ENCODE results near the gene SHISA9.
"Not testable (repeated sequence)": the region's sequence is repeated elsewhere in the genome, so short reads cannot be mapped to it uniquely, and the experiment has no call there.

The SHISA9 gene

GRCh38 chr16:12900599-12901203, 697 bp upstream of the SHISA9 start:
- DNase-seq: no peak

- DNase-seq: no peak
These were observed 198 bp upstream of the SHISA9 start for GRCh38 chr16:12901204-12901596.

GRCh38 chr16:12902511-12903372, 1.3 kb downstream of the SHISA9 start:
- no peak for DNase-seq

- DNase-seq: no peak
These were observed 2.3 kb downstream of the SHISA9 start for GRCh38 chr16:12903407-12904328.

- no peak for DNase-seq
These were observed 2.9 kb downstream of the SHISA9 start for GRCh38 chr16:12904329-12904671.

GRCh38 chr16:12906271-12906670, 4.9 kb downstream of the SHISA9 start:
- no peak for DNase-seq

- DNase-seq: no peak
These were observed 5.5 kb downstream of the SHISA9 start for GRCh38 chr16:12906765-12907516.

- no peak for DNase-seq
These were observed 6.4 kb downstream of the SHISA9 start for GRCh38 chr16:12907670-12908233.

- no peak for DNase-seq
These were observed 15.8 kb downstream of the SHISA9 start for GRCh38 chr16:12917246-12917645.

GRCh38 chr16:12917653-12918052, 16.3 kb downstream of the SHISA9 start:
- DNase-seq: no peak

- no peak for DNase-seq
These were observed 19.3 kb downstream of the SHISA9 start for GRCh38 chr16:12920739-12921138.

GRCh38 chr16:12923640-12924039, 22.2 kb downstream of the SHISA9 start:
- not testable (repeated sequence) for DNase-seq

- DNase-seq: no peak
These were observed 23.8 kb downstream of the SHISA9 start for GRCh38 chr16:12925026-12925800.

- no peak for DNase-seq
These were observed 26.2 kb downstream of the SHISA9 start for GRCh38 chr16:12927591-12927990.

GRCh38 chr16:12930881-12931280, 29.5 kb downstream of the SHISA9 start:
- no peak for DNase-seq

GRCh38 chr16:12936391-12936790, 35.0 kb downstream of the SHISA9 start:
- no peak for DNase-seq

GRCh38 chr16:12941896-12942295, 40.5 kb downstream of the SHISA9 start:
- DNase-seq: no peak

- DNase-seq: no peak
These were observed 41.5 kb downstream of the SHISA9 start for GRCh38 chr16:12942861-12943260.

- no peak for DNase-seq
These were observed 42.9 kb downstream of the SHISA9 start for GRCh38 chr16:12944300-12944699.

GRCh38 chr16:12951392-12951791, 50.0 kb downstream of the SHISA9 start:
- no peak for DNase-seq

GRCh38 chr16:12951976-12952375, 50.6 kb downstream of the SHISA9 start:
- no peak for DNase-seq

GRCh38 chr16:12958366-12958765, 57.0 kb downstream of the SHISA9 start:
- no peak for DNase-seq

Data from NCI-H1694 treated with DMSO at 0.1 percent for 48 hours (cell line).